HCT116 (cell line): ENCODE measurements around the gene HIRIP3. TPM values are rescaled to one million over a fixed set of nuclear protein-coding genes. Genes with fewer than 3 reads are reported as not detected.
"Not testable (repeated sequence)": the region's sequence is repeated elsewhere in the genome, so short reads cannot be mapped to it uniquely, and the experiment has no call there.

Source experiments
- ATAC-seq: fragments of 200-7000 bp; cut with Tn5 transposase; 2 replicates; pipeline ENCODE4 v1.9.1; 2020; ENCODE audit warnings: mild to moderate bottlenecking, moderate library complexity
- BruUV-seq: library from RNA; stranded (reverse); fragments of 400-500 nt; replicated peaks from 2 replicates; lab custom pipeline; 2021; lab: Mats Ljungman, UMichigan
- CTCF ChIA-PET: fragments of 300-600 bp; sonication (Branson Sonifier 250); formaldehyde crosslinking; loops from one replicate; lab custom pipeline; 2021; ENCODE audit warnings: antibody characterized with exemption; lab: Charles Lee
- POLR2A ChIA-PET: fragments of 300-600, 350-600 bp; sonication (Branson Sonifier 250); formaldehyde crosslinking; loops from one replicate; lab custom pipeline; 2021; ENCODE audit warnings: antibody characterized with exemption; lab: Charles Lee
- RAD21 ChIA-PET, 2 experiments: fragments of 300-600 bp; sonication (Branson Sonifier 250); formaldehyde crosslinking; loops; one replicate each; lab custom pipeline; 2023; ENCODE audit warnings: low total read pairs in 2 of 2; ENCODE audit not compliant: uncharacterized antibody in 2 of 2, unreplicated experiment in 2 of 2, low non-redundant PET in 1 of 2; lab: Charles Lee
- DNase-seq: peaks from one replicate; pipeline ENCODE4 v3.0.0-alpha.2; 2010; ENCODE audit warnings: low read depth, low spot score
- H2AFZ ChIP-seq: fragments of 200-600 bp; shearing (Covaris generic), sonication (generic); 2 replicates; pipeline ENCODE4 v1.6.1; 2017; ENCODE audit warnings: low read depth, mixed run types, mixed read lengths, antibody characterized with exemption, low read length; ENCODE audit not compliant: poor library complexity, severe bottlenecking
- H3K27ac ChIP-seq: 2 replicates; pipeline ENCODE4 v1.5.1; 2012; ENCODE audit warnings: low read depth, low read length
- H3K27me3 ChIP-seq: fragments of 200-600 bp; sonication (generic); 2 replicates; pipeline ENCODE4 v1.6.1; 2016; ENCODE audit warnings: mixed run types, low read length, mixed read lengths; ENCODE audit not compliant: insufficient read depth
- H3K36me3 ChIP-seq, 2 experiments: fragments of 200-500 bp in 1 of 2; fragments of 200-600 bp in 1 of 2; sonication (Bioruptor generic) in 1 of 2; sonication (generic) in 1 of 2; 2 replicates each; pipeline versions ENCODE4 v1.5.1 to v1.6.1; 2014 to 2016; ENCODE audit warnings: low read length in 2 of 2, inconsistent platforms in 1 of 2, mixed read lengths in 1 of 2, mixed run types in 1 of 2; ENCODE audit not compliant: insufficient read depth in 2 of 2, control insufficient read depth in 1 of 2
- H3K4me1 ChIP-seq, 2 experiments: fragments of 200-600 bp in 1 of 2; sonication (generic) in 1 of 2; 2 replicates each; pipeline versions ENCODE4 v1.5.1 to v1.6.1; 2012 to 2017; ENCODE audit warnings: low read length in 2 of 2, inconsistent platforms in 1 of 2, mild to moderate bottlenecking in 1 of 2, mixed read lengths in 1 of 2, mixed run types in 1 of 2, moderate library complexity in 1 of 2; ENCODE audit not compliant: insufficient read depth in 2 of 2, control insufficient read depth in 1 of 2
- H3K4me2 ChIP-seq: fragments of 200-600 bp; sonication (generic); 2 replicates; pipeline ENCODE4 v1.6.1; 2017; ENCODE audit warnings: mixed run types, low read length, mixed read lengths
- H3K4me3 ChIP-seq, 2 experiments: fragments of 200-600 bp in 1 of 2; sonication (generic) in 1 of 2; replicated peaks in 1 of 2; 2 replicates each; pipeline ENCODE4 v1.5.1; 2011 to 2016; ENCODE audit warnings: low read length in 2 of 2, control low read depth in 1 of 2, low read depth in 1 of 2, mild to moderate bottlenecking in 1 of 2, mixed read lengths in 1 of 2, mixed run types in 1 of 2
- H3K79me2 ChIP-seq: fragments of 200-600 bp; sonication (generic); 2 replicates; pipeline ENCODE4 v1.6.1; 2017; ENCODE audit warnings: mild to moderate bottlenecking, mixed run types, low read length, moderate library complexity, mixed read lengths; ENCODE audit not compliant: insufficient read depth
- H3K9ac ChIP-seq: fragments of 200-600 bp; sonication (generic); 2 replicates; pipeline ENCODE4 v1.6.1; 2016; ENCODE audit warnings: low read length, mixed read lengths
- H3K9me2 ChIP-seq: fragments of 200-600 bp; sonication (generic), shearing (Covaris generic); 2 replicates; pipeline ENCODE4 v1.6.1; 2017; ENCODE audit warnings: mixed run types, mild to moderate bottlenecking, moderate library complexity; ENCODE audit not compliant: insufficient read depth
- H3K9me3 ChIP-seq, 2 experiments: fragments of 200-500 bp in 1 of 2; fragments of 200-600 bp in 1 of 2; sonication (Bioruptor generic) in 1 of 2; sonication (generic) in 1 of 2; 2 replicates each; pipeline ENCODE4 v1.6.1; 2014 to 2017; ENCODE audit warnings: low read length in 2 of 2, mixed read lengths in 2 of 2, inconsistent platforms in 1 of 2, low read depth in 1 of 2, mild to moderate bottlenecking in 1 of 2, mixed run types in 1 of 2, moderate library complexity in 1 of 2; ENCODE audit not compliant: control insufficient read depth in 1 of 2, insufficient read depth in 1 of 2
- H4K20me1 ChIP-seq: fragments of 200-600 bp; sonication (generic), shearing (Covaris generic); 2 replicates; pipeline ENCODE4 v1.6.1; 2017; ENCODE audit warnings: mixed run types, mild to moderate bottlenecking, moderate library complexity; ENCODE audit not compliant: insufficient read depth
- CBX3 ChIP-seq: IDR thresholded peaks from 2 replicates; pipeline ENCODE4 v1.6.1; 2012; ENCODE audit warnings: low read depth
- CTCF ChIP-seq, 3 experiments: fragments of 200-600 bp in 1 of 3; sonication (generic) in 1 of 3; IDR thresholded peaks in 2 of 3; conservative IDR thresholded peaks in 1 of 3; 2 replicates each; pipeline ENCODE4 v1.5.1; 2012 to 2017; ENCODE audit warnings: low read depth in 2 of 3, low read length in 2 of 3, antibody characterized with exemption in 1 of 3, borderline replicate concordance in 1 of 3, control low read depth in 1 of 3, mild to moderate bottlenecking in 1 of 3, mixed read lengths in 1 of 3, mixed run types in 1 of 3, moderate library complexity in 1 of 3; ENCODE audit not compliant: insufficient read depth in 1 of 3
- EGR1 ChIP-seq: IDR thresholded peaks from 2 replicates; pipeline ENCODE4 v1.6.1; 2012; ENCODE audit warnings: low read depth
- ELF1 ChIP-seq: IDR thresholded peaks from 2 replicates; pipeline ENCODE4 v1.6.1; 2012; ENCODE audit warnings: low read depth, borderline replicate concordance
- EZH2 ChIP-seq: fragments of 200-600 bp; sonication (generic); IDR thresholded peaks from 2 replicates; pipeline ENCODE4 v1.6.1; 2017; ENCODE audit warnings: antibody characterized with exemption, mixed run types
- EZH2phosphoT487 ChIP-seq: fragments of 200-600 bp; IDR thresholded peaks from 2 replicates; pipeline ENCODE4 v1.6.1; 2018; ENCODE audit warnings: antibody characterized with exemption, borderline replicate concordance
- FOSL1 ChIP-seq: IDR thresholded peaks from 2 replicates; pipeline ENCODE4 v1.6.1; 2012; ENCODE audit warnings: low read depth
- JUND ChIP-seq: IDR thresholded peaks from 2 replicates; pipeline ENCODE4 v1.6.1; 2012
- POLR2A ChIP-seq: IDR thresholded peaks from 2 replicates; pipeline ENCODE4 v1.7.0; 2011; ENCODE audit warnings: borderline replicate concordance; ENCODE audit not compliant: insufficient read depth, insufficient read length; ENCODE audit errors: extremely low read depth
- POLR2AphosphoS5 ChIP-seq: IDR thresholded peaks from 2 replicates; pipeline ENCODE4 v1.6.1; 2011; ENCODE audit warnings: mild to moderate bottlenecking, low read depth, low read length, moderate library complexity
- RAD21 ChIP-seq: IDR thresholded peaks from 2 replicates; pipeline ENCODE4 v1.6.1; 2012; ENCODE audit warnings: low read depth, mild to moderate bottlenecking
- SIN3A ChIP-seq: IDR thresholded peaks from 2 replicates; pipeline ENCODE4 v1.6.1; 2012; ENCODE audit warnings: low read depth
- SP1 ChIP-seq: IDR thresholded peaks from 2 replicates; pipeline ENCODE4 v1.6.1; 2012; ENCODE audit warnings: low read depth
- SRF ChIP-seq: IDR thresholded peaks from 2 replicates; pipeline ENCODE4 v1.6.1; 2012; ENCODE audit warnings: low read depth
- TCF7L2 ChIP-seq: IDR thresholded peaks from 2 replicates; pipeline ENCODE4 v1.7.0; 2011; ENCODE audit warnings: borderline replicate concordance, inconsistent platforms; ENCODE audit not compliant: insufficient read depth, insufficient read length; ENCODE audit errors: extremely low read depth
- YY1 ChIP-seq: IDR thresholded peaks from 2 replicates; pipeline ENCODE4 v1.6.1; 2011; ENCODE audit warnings: low read length, low read depth, moderate library complexity, mild to moderate bottlenecking; ENCODE audit not compliant: insufficient replicate concordance; ENCODE audit errors: extremely low read depth
- ZBTB33 ChIP-seq: IDR thresholded peaks from 2 replicates; pipeline ENCODE4 v1.6.1; 2011; ENCODE audit warnings: mild to moderate bottlenecking, low read length, moderate library complexity; ENCODE audit not compliant: insufficient replicate concordance; ENCODE audit errors: extremely low read depth
- ZFX ChIP-seq: fragments of 450-650 bp; IDR thresholded peaks from 2 replicates; pipeline ENCODE4 v1.6.1; 2017
- ZNF274 ChIP-seq: fragments of 200-500 bp; sonication (Bioruptor generic); IDR thresholded peaks from 2 replicates; pipeline ENCODE4 v1.6.1; 2014; ENCODE audit warnings: mild to moderate bottlenecking, low read depth, low read length, inconsistent platforms
- intact Hi-C: fragments of 100-400 bp; cut with micrococcal nuclease; formaldehyde crosslinking; loops from 2 replicates; pipeline ENCODE4 v1.10.0; 2022
- total RNA-seq: library from RNA; stranded (reverse); gene quantifications from one replicate; pipeline ENCODE4 v1.2.1, GENCODE V29; 2021; ENCODE audit not compliant: unreplicated experiment
- TF ChIP-seq, protein P1 (sequence below): IDR thresholded peaks from 2 replicates; pipeline ENCODE4 v1.6.1; 2012

Gene HIRIP3
- total RNA-seq, 1 experiment from 2014 or later = 21.8 TPM

GRCh38 chr16:29961127-29961478 lies 34.3 kb downstream of the HIRIP3 start:
- H3K4me3 ChIP-seq = peak overlapping the region; percentile 64 to 71
- no peak overlapping the region for H2AFZ ChIP-seq
- no TSS peak for BruUV-seq
- intact Hi-C loops = no loop called here
- TF ChIP-seq, protein P1, sequence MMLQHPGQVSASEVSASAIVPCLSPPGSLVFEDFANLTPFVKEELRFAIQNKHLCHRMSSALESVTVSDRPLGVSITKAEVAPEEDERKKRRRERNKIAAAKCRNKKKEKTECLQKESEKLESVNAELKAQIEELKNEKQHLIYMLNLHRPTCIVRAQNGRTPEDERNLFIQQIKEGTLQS = no peak
- TF ChIP-seq JUND = no peak
- no peak for TF ChIP-seq POLR2AphosphoS5
- TF ChIP-seq ZNF274 = no peak
- no peak for TF ChIP-seq CBX3
- TF ChIP-seq CTCF (IDR thresholded peaks at IDR 0.05 in 2 of 3, conservative IDR thresholded peaks at IDR 0.05 in 1 of 3; ENCODE audit: borderline replicate concordance in 1 of 3, insufficient read depth in 1 of 3, low read depth in 2 of 3, low read length in 2 of 3) = no peak
- no peak for TF ChIP-seq SRF
- TF ChIP-seq ELF1 = no peak
- no peak for TF ChIP-seq EZH2
- no peak for TF ChIP-seq POLR2A
- no peak for TF ChIP-seq EZH2phosphoT487
- no peak for TF ChIP-seq SP1
- TF ChIP-seq YY1 = no peak
- TF ChIP-seq FOSL1 = no peak
- TF ChIP-seq SIN3A = no peak
- no peak for TF ChIP-seq ZBTB33
- TF ChIP-seq TCF7L2 = no peak
- TF ChIP-seq ZFX = no peak
- TF ChIP-seq EGR1 = no peak
- no peak for TF ChIP-seq RAD21
- H3K27me3 ChIP-seq = no peaks in the 10 kb centered on the region
- ChIA-PET CTCF (interaction anchor here (1.1 to 1.5 kb wide), 3 partner anchors 12 to 153 kb away, joined by 3 to 7 read pairs (median 5); partner anchors contain the start of gene TAOK2), RAD21 (interaction anchor here in 1 of 2 experiments (0.7 to 1.0 kb wide), 2 partner anchors 12 to 142 kb away, joined by 4 to 6 read pairs; partner anchors contain the start of gene TAOK2), POLR2A (interaction anchor here (0.8 to 4.2 kb wide), 6 partner anchors 10 to 145 kb away, joined by 3 to 18 read pairs (median 4); partner anchors contain the start of genes HIRIP3, PAGR1, SEZ6L2 and TAOK2)
- H3K79me2 ChIP-seq = no peaks in the 10 kb centered on the region
- ATAC-seq (no peak), DNase-seq (no peak)
- H3K9me3 ChIP-seq = no peaks in the 10 kb centered on the region
- H3K27ac ChIP-seq = peak overlapping the region; percentile 73
- no peaks in the 10 kb centered on the region for H3K9me2 ChIP-seq
- H3K36me3 ChIP-seq = no peaks in the 10 kb centered on the region; a peak in 1 of 4 replicates
- H3K4me1 ChIP-seq = peaks cover 11 to 24% of the 10 kb centered on the region in 2 experiments
- peak overlapping the region; percentile 73 for H3K9ac ChIP-seq
- H4K20me1 ChIP-seq = no peaks in the 10 kb centered on the region
- peak overlapping the region; percentile 82 for H3K4me2 ChIP-seq

DNA sequence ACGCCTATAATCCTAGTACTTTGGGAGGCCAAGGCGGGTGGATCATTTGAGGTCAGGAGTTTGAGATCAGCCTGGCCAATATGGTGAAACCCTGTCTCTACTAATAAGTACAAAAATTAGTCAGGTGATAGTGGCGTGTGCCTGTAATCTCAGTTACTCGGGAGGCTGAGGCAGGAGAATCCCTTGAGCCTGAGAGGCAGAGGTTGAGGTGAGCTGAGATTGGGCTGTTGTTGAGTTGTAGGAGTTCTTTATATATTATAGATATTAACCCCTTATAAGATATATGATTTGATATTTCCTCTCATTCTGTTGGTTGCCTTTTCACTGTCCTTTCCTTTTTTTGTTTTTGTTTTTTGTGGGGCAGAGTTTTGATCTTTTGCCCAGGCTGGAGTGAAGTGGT lies 35.6 kb downstream of the HIRIP3 start:
- H3K4me1 ChIP-seq = peaks cover 11 to 24% of the 10 kb centered on the region in 2 experiments
- H3K4me3 ChIP-seq, intact Hi-C loops, H3K27me3 ChIP-seq, H3K27ac ChIP-seq, DNase-seq, H3K9me3 ChIP-seq, H3K9me2 ChIP-seq, RAD21 ChIA-PET, H4K20me1 ChIP-seq, H3K9ac ChIP-seq, H3K36me3 ChIP-seq, H2AFZ ChIP-seq, H3K79me2 ChIP-seq, H3K4me2 ChIP-seq, ATAC-seq, BruUV-seq: not testable (repeated sequence)
- CTCF ChIA-PET = interaction anchor here (0.6 kb wide), 1 partner anchor 144 kb away, joined by 3 read pairs; no protein-coding TSS in a partner anchor
- POLR2A ChIA-PET = interaction anchor here (2.4 to 4.2 kb wide), 2 partner anchors 14 to 15 kb away, joined by 15 to 18 read pairs; partner anchors contain the start of gene TAOK2
